Stimulated activated effector memory CD8-positive, alpha-beta T cell treated with anti-CD3 and anti-CD28 coated beads, Interleukin-12 subunit alpha, Interleukin-12 subunit beta, amount 100 ng/mL, for 72 hours (primary cell): ENCODE data around the gene CAMK1D.
"Not testable (repeated sequence)": the region's sequence is repeated elsewhere in the genome, so short reads cannot be mapped to it uniquely, and the experiment has no call there.

Experiments
- ATAC-seq: fragments of 150-1000 bp; cut with Tn5 transposase; 2 replicates; pipeline ENCODE4 v1.10.0; 2021
- DNase-seq, 2 donors: peaks; one replicate each; pipeline ENCODE4 v3.0.0; 2021 to 2022; ENCODE audit warnings: low spot score in 2 of 2
- H3K27ac Mint-ChIP-seq: one replicate; pipeline ENCODE4 v1.8.0; 2022; ENCODE audit warnings: mild to moderate bottlenecking, mixed read lengths
- H3K36me3 Mint-ChIP-seq: one replicate; pipeline ENCODE4 v1.8.0; 2022; ENCODE audit warnings: mild to moderate bottlenecking, mixed read lengths
- H3K4me1 Mint-ChIP-seq: one replicate; pipeline ENCODE4 v1.8.0; 2022; ENCODE audit warnings: mixed read lengths
- H3K4me3 Mint-ChIP-seq: one replicate; pipeline ENCODE4 v1.8.0; 2022; ENCODE audit warnings: mild to moderate bottlenecking, mixed read lengths
- H3K9me3 Mint-ChIP-seq: one replicate; pipeline ENCODE4 v1.8.0; 2022; ENCODE audit warnings: mixed read lengths

The CAMK1D gene

GRCh38 chr10:12740813-12741212, 391.5 kb downstream of the CAMK1D start:
- Mint-ChIP-seq H3K36me3 (peaks cover 15% of the 10 kb centered on the region), H3K9me3 (no peaks in the 10 kb centered on the region), H3K4me1 (no peaks in the 10 kb centered on the region), H3K27ac (no peak overlapping the region), H3K4me3 (no peak overlapping the region)
- DNase-seq (no peak), ATAC-seq (no peak)

DNA sequence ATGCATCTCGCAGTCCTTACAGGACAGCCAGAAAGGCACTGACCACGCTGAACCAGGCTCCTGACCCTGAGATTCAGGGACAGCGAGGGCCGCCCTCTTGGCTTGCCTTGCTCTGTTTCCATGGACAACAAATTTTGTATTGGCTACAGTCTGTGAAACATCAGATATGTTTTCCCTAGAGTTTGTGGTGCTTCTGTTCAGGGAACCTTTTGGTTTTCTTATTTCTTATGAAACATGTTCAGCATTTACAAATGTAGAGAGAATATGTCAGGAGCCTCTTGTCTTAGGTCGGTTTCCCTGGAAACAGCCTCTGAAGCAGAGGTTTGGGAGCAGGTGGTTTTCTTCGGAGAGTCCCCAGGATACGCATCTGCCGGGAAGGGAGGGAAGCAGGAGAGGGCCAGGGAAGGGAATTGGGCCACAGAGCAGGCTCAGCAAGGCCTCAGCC, 392.0 kb downstream of the CAMK1D start:
- ATAC-seq (no peak), DNase-seq (no peak)
- Mint-ChIP-seq H3K4me1 (peaks cover 2% of the 10 kb centered on the region), H3K9me3 (no peaks in the 10 kb centered on the region), H3K36me3 (peaks cover 18% of the 10 kb centered on the region), H3K4me3 (no peak overlapping the region), H3K27ac (no peak overlapping the region)

GRCh38 chr10:12742771-12743170, 393.4 kb downstream of the CAMK1D start:
- H3K4me3 Mint-ChIP-seq = no peak overlapping the region
- ATAC-seq = no peak
- H3K36me3 Mint-ChIP-seq = peaks cover 13% of the 10 kb centered on the region
- H3K9me3 Mint-ChIP-seq = no peaks in the 10 kb centered on the region
- DNase-seq = no peak
- no peak overlapping the region for H3K27ac Mint-ChIP-seq
- H3K4me1 Mint-ChIP-seq = peaks cover 6% of the 10 kb centered on the region

- not testable (repeated sequence) for H3K9me3 Mint-ChIP-seq, H3K4me1 Mint-ChIP-seq, ATAC-seq, H3K27ac Mint-ChIP-seq, DNase-seq, H3K4me3 Mint-ChIP-seq
- peaks cover 13% of the 10 kb centered on the region for H3K36me3 Mint-ChIP-seq
These were observed 394.1 kb downstream of the CAMK1D start for GRCh38 chr10:12743466-12743865.

DNA sequence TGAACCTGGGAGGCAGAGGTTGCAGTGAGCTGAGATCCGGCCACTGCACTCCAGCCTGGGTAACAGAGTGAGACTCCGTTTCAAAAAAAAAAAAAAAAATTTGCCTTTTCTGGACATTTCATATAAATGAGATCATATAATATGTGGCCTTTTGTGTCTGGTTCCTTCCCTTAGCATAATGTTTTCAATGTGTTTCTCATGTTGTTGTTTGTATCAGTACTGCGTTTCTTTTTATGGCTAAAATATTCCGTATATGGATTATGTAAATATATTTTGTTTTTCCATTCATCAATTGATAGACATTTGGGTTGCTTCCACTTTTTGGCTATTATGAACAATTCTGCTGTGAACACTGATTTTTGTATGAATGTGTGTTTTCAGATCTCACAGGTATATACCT, 394.6 kb downstream of the CAMK1D start:
- DNase-seq (no peak), ATAC-seq (no peak)
- no peak overlapping the region for H3K4me3 Mint-ChIP-seq
- H3K9me3 Mint-ChIP-seq = no peaks in the 10 kb centered on the region
- H3K4me1 Mint-ChIP-seq = peaks cover 6% of the 10 kb centered on the region
- H3K36me3 Mint-ChIP-seq = peaks cover 13% of the 10 kb centered on the region
- H3K27ac Mint-ChIP-seq = no peak overlapping the region

- Mint-ChIP-seq H3K4me3 (no peak overlapping the region), H3K9me3 (no peaks in the 10 kb centered on the region), H3K4me1 (peaks cover 10% of the 10 kb centered on the region), H3K36me3 (peaks cover 7% of the 10 kb centered on the region), H3K27ac (no peak overlapping the region)
- DNase-seq = no peak
- no peak for ATAC-seq
These were observed 398.8 kb downstream of the CAMK1D start for GRCh38 chr10:12748186-12748585.

GRCh38 chr10:12749760-12750478, 400.6 kb downstream of the CAMK1D start:
- ATAC-seq = no peak
- no peak for DNase-seq
- Mint-ChIP-seq H3K4me1 (peaks cover 10% of the 10 kb centered on the region), H3K4me3 (no peak overlapping the region), H3K36me3 (peaks cover 7% of the 10 kb centered on the region), H3K27ac (no peak overlapping the region), H3K9me3 (no peaks in the 10 kb centered on the region)

- DNase-seq = no peak
- Mint-ChIP-seq H3K4me1 (peaks cover 10% of the 10 kb centered on the region), H3K36me3 (peaks cover 5% of the 10 kb centered on the region), H3K9me3 (no peaks in the 10 kb centered on the region), H3K27ac (no peak overlapping the region), H3K4me3 (no peak overlapping the region)
- no peak for ATAC-seq
These were observed 401.3 kb downstream of the CAMK1D start for GRCh38 chr10:12750526-12751201.

DNA sequence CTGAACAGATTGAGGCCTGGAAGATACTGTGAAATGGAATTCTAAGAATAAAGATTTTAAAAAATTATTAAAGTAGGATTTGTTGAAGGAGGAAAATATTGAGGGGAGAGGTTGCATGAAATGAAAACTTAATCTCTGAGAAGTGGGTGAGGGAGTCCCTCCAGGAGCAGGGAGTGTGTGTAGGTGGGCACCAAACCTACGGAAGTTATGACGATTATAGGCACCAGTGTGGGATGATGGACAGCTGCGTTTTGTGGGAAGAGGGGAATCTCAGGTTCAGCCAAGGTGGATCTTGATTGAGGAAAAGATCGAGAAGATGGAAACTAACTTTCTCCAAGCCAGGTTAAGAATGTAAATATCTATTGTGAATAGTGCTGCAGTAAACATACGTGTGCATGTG, 405.7 kb downstream of the CAMK1D start:
- peaks cover 11% of the 10 kb centered on the region for H3K4me1 Mint-ChIP-seq
- ATAC-seq = no peak

GRCh38 chr10:12757351-12757750, 408.0 kb downstream of the CAMK1D start:
- Mint-ChIP-seq H3K4me3 (no peak overlapping the region), H3K27ac (no peak overlapping the region), H3K36me3 (peaks cover 15% of the 10 kb centered on the region), H3K4me1 (peaks cover 6% of the 10 kb centered on the region), H3K9me3 (no peaks in the 10 kb centered on the region)
- ATAC-seq (peak; percentile 90), DNase-seq (no peak)

More for the DNA sequence above, 405.7 kb downstream of the CAMK1D start:
- no peak for DNase-seq
- H3K4me3 Mint-ChIP-seq = no peak overlapping the region
- no peak overlapping the region for H3K27ac Mint-ChIP-seq
- no peaks in the 10 kb centered on the region for H3K9me3 Mint-ChIP-seq
- no peaks in the 10 kb centered on the region for H3K36me3 Mint-ChIP-seq

DNA sequence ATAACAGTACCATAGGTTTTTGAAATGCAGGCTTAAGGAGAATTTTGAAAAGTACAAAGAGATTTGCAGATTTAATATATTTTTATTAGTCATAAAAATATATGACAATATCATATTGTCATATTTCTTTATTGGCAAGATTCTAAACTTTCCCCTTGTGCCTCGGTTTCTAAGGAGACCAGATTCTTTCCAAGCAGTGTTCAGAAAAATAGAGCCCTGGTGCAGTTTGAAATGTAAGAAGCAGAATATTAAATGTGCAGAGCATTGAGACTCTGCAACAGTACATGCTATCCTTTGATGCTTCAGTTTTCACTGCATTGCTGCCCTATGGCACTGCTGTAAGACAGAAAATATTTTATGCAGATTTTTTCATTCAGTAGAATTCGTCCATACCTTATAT, 408.9 kb downstream of the CAMK1D start:
- peaks cover 15% of the 10 kb centered on the region for H3K36me3 Mint-ChIP-seq
- DNase-seq = no peak
- no peaks in the 10 kb centered on the region for H3K9me3 Mint-ChIP-seq
- ATAC-seq = no peak
- no peak overlapping the region for H3K27ac Mint-ChIP-seq
- H3K4me3 Mint-ChIP-seq = no peak overlapping the region
- peaks cover 6% of the 10 kb centered on the region for H3K4me1 Mint-ChIP-seq

GRCh38 chr10:12766223-12766622, 416.9 kb downstream of the CAMK1D start:
- no peak for ATAC-seq
- H3K4me3 Mint-ChIP-seq = no peak overlapping the region
- H3K9me3 Mint-ChIP-seq = no peaks in the 10 kb centered on the region
- peaks cover 11% of the 10 kb centered on the region for H3K36me3 Mint-ChIP-seq
- DNase-seq = no peak
- no peak overlapping the region for H3K27ac Mint-ChIP-seq
- H3K4me1 Mint-ChIP-seq = no peaks in the 10 kb centered on the region

GRCh38 chr10:12768156-12769100, 419.1 kb downstream of the CAMK1D start:
- ATAC-seq = no peak
- Mint-ChIP-seq H3K27ac (no peak overlapping the region), H3K4me3 (no peak overlapping the region), H3K9me3 (no peaks in the 10 kb centered on the region), H3K4me1 (no peaks in the 10 kb centered on the region), H3K36me3 (peaks cover 7% of the 10 kb centered on the region)
- DNase-seq = no peak

GRCh38 chr10:12769323-12770044, 420.1 kb downstream of the CAMK1D start:
- ATAC-seq = no peak
- Mint-ChIP-seq H3K27ac (no peak overlapping the region), H3K9me3 (no peaks in the 10 kb centered on the region), H3K36me3 (peaks cover 7% of the 10 kb centered on the region), H3K4me3 (no peak overlapping the region), H3K4me1 (no peaks in the 10 kb centered on the region)
- no peak for DNase-seq
